ENCODE results near the gene TXNRD2. TPM values are rescaled to one million over a fixed set of nuclear protein-coding genes. Genes with fewer than 3 reads are reported as not detected.

Gene TXNRD2
- total and polyA plus RNA-seq, 2 of the 4 experiments (the other 2 are of a cell fraction): 15.6 to 25.7 TPM

GRCh38 chr22:19948057-19948760 is 6.6 kb upstream of the TXNRD2 start:
- peak overlapping the region; percentile 71 for H3K4ac ChIP-seq (ENCODE audit: low read depth, low read length)
- H3K18ac ChIP-seq (ENCODE audit: low read depth, low read length): no peak overlapping the region
- H4K5ac ChIP-seq (ENCODE audit: low read depth, low read length): no peak overlapping the region
- no peak overlapping the region for H3K4me3 ChIP-seq (ENCODE audit: insufficient read depth, low read depth, low read length)
- H3K9ac ChIP-seq (ENCODE audit: low read depth, low read length): no peak overlapping the region
- peak overlapping the region; percentile 72 for H2BK5ac ChIP-seq (ENCODE audit: low read depth, low read length, poor library complexity, severe bottlenecking)
- H3K56ac ChIP-seq (ENCODE audit: extremely low read depth, insufficient read depth, low read length): no peak overlapping the region
- H3K4me2 ChIP-seq (ENCODE audit: low read depth, low read length): no peak overlapping the region
- 71% methylated on average over 2 of the region's 9 CpGs; no CpG with 5 or more reads in 1 of the 2 experiments for WGBS, 2 experiments (ENCODE audit: extremely low coverage in 2 of 2, insufficient read length in 1 of 2)
- H2BK120ac ChIP-seq (ENCODE audit: low read depth, low read length): peak overlapping the region; percentile 52; the same call in 1 of the 2 replicates
- no TSS peak for BruUV-seq (replicated peaks)
- no peaks in the 10 kb centered on the region for H3K27me3 ChIP-seq (ENCODE audit: control insufficient read depth, insufficient read depth, low read length)
- peak overlapping the region; percentile 70 for H2AK5ac ChIP-seq (ENCODE audit: low read depth, low read length)
- DNase-seq (no peak), ATAC-seq (ENCODE audit: low read depth) (no peak)
- H3K36me3 ChIP-seq (ENCODE audit: control insufficient read depth, insufficient read depth, low read length): peaks cover 18% of the 10 kb centered on the region
- H3K27ac ChIP-seq (ENCODE audit: insufficient read depth, low read length): peak overlapping the region; percentile 20; the same call in 1 of the 2 replicates
- no peak overlapping the region for H2BK15ac ChIP-seq (ENCODE audit: low read depth, low read length)
- intact Hi-C loops (cut with micrococcal nuclease) (no loop called here), in situ Hi-C loops (cut with MboI; ENCODE audit: low sequenced_read_pairs) (no loop called here), dilution Hi-C loops (cut with HindIII; ENCODE audit: low sequenced_read_pairs, unreplicated experiment) (no loop called here)
- H4K8ac ChIP-seq (ENCODE audit: low read depth in 2 of 2, low read length in 2 of 2): peak overlapping the region in 1 of 2 experiments; percentile 71; a peak in 2 of 4 replicates
- H3K4me1 ChIP-seq (ENCODE audit: control insufficient read depth, insufficient read depth, low read length): peaks cover 25% of the 10 kb centered on the region
- CTCF ChIA-PET: interaction anchor here (1.4 kb wide), 1 partner anchor 218 kb away, joined by 7 read pairs; no protein-coding TSS in a partner anchor
- POLR2A ChIA-PET (ENCODE audit: unreplicated experiment): no interaction called here
- TF ChIP-seq POLR2A (IDR thresholded peaks at IDR 0.05; ENCODE audit: low read depth, low read length) (no peak), SMC3 (IDR thresholded peaks at IDR 0.05; ENCODE audit: low read depth, low read length) (no peak), FOS (IDR thresholded peaks at IDR 0.05; ENCODE audit: low read depth, low read length) (no peak), RAD21 (IDR thresholded peaks at IDR 0.05; ENCODE audit: low read length) (no peak), NFE2L2 (IDR thresholded peaks at IDR 0.05; ENCODE audit: low read depth, low read length) (no peak), MAZ (IDR thresholded peaks at IDR 0.05; ENCODE audit: borderline replicate concordance, low read depth, low read length) (no peak), MXI1 (IDR thresholded peaks at IDR 0.05; ENCODE audit: borderline replicate concordance, low read depth, low read length) (no peak), CTCF (conservative IDR thresholded peaks at IDR 0.05; ENCODE audit: low read depth, low read length) (no peak)
- H4K20me1 ChIP-seq (ENCODE audit: insufficient read depth, low read length): peaks cover 12% of the 10 kb centered on the region; the same call in 1 of the 2 replicates
- H2BK20ac ChIP-seq (ENCODE audit: low read depth, low read length): no peak overlapping the region
- peak overlapping the region; percentile 55 for H2AK9ac ChIP-seq (replicated peaks; ENCODE audit: low read depth, low read length, poor library complexity)
- no peak overlapping the region for H4K91ac ChIP-seq (ENCODE audit: insufficient read depth, low read depth, low read length)
- H3K23ac ChIP-seq (ENCODE audit: low read depth, low read length): peak overlapping the region; percentile 29; the same call in 1 of the 2 replicates
- no peaks in the 10 kb centered on the region for H3K9me3 ChIP-seq (ENCODE audit: control insufficient read depth, insufficient read depth, low read length)
- H3K9me1 ChIP-seq (ENCODE audit: insufficient read depth, low read length): peaks cover 13% of the 10 kb centered on the region
- H2AFZ ChIP-seq (replicated peaks; ENCODE audit: low read length, poor library complexity): no peak overlapping the region
- 0 out of 2 replicates have a peak overlapping the region, but pooled peaks have one; percentile 62 for H3K14ac ChIP-seq (replicated peaks; ENCODE audit: low read depth, low read length)
- H3K79me1 ChIP-seq (ENCODE audit: low read depth in 1 of 2, low read length in 2 of 2): peaks cover 29 to 64% of the 10 kb centered on the region in 2 experiments

Data from IMR-90 (cell line).